HFFc6 (cell line): ENCODE results near the gene GRAMD1B. TPM values are rescaled to one million over a fixed set of nuclear protein-coding genes. Genes with fewer than 3 reads are reported as not detected.

Experiments used
- DNase-seq: peaks from one replicate; pipeline ENCODE4 v3.0.0-alpha.2; 2018
- H3K27ac Mint-ChIP-seq: 2 replicates; pipeline ENCODE4 v1.8.0; 2020; ENCODE audit warnings: mild to moderate bottlenecking, mixed read lengths
- H3K27me3 Mint-ChIP-seq: 2 replicates; pipeline ENCODE4 v1.8.0; 2021; ENCODE audit warnings: mild to moderate bottlenecking, moderate library complexity, mixed read lengths; ENCODE audit not compliant: insufficient read depth
- H3K36me3 Mint-ChIP-seq: 2 replicates; pipeline ENCODE4 v1.8.0; 2021; ENCODE audit warnings: low read depth, mixed read lengths
- H3K4me1 Mint-ChIP-seq: 2 replicates; pipeline ENCODE4 v1.8.0; 2020; ENCODE audit warnings: low read depth, mixed read lengths
- H3K4me3 Mint-ChIP-seq: 2 replicates; pipeline ENCODE4 v1.8.0; 2020; ENCODE audit warnings: mild to moderate bottlenecking, moderate library complexity, mixed read lengths
- H3K9me3 Mint-ChIP-seq: 2 replicates; pipeline ENCODE4 v1.8.0; 2020; ENCODE audit warnings: mild to moderate bottlenecking, mixed read lengths
- CTCF ChIP-seq: fragments of 200-600 bp; sonication (generic); IDR thresholded peaks from 2 replicates; pipeline ENCODE4 v1.5.0; 2021; ENCODE audit warnings: antibody characterized with exemption, mild to moderate bottlenecking
- total RNA-seq, 6 experiments: library from RNA; stranded (reverse); fragmentation: NEBNext Ultra II Directional; extraction: Animal tissue kit (Norgen Biotek cat#: 25700); gene quantifications; 2 replicates in 1 of 6; 3 replicates in 5 of 6; pipeline ENCODE4 v1.2.3, GENCODE V29; 2021

The GRAMD1B gene
- total RNA-seq, 6 experiments from 2014 or later = 46.1 to 54.5 (median 51.3) TPM

- peaks cover 18% of the 10 kb centered on the region for H3K36me3 Mint-ChIP-seq
- no peaks in the 10 kb centered on the region for H3K9me3 Mint-ChIP-seq
- peaks cover 19% of the 10 kb centered on the region for H3K4me1 Mint-ChIP-seq
- no peaks in the 10 kb centered on the region; the same call in none of the 2 replicates for H3K27me3 Mint-ChIP-seq
- no peak for DNase-seq
- no peak overlapping the region for H3K4me3 Mint-ChIP-seq
- H3K27ac Mint-ChIP-seq = no peak overlapping the region
- TF ChIP-seq CTCF = no peak
These were observed 53.4 kb downstream of the GRAMD1B start for GRCh38 chr11:123483466-123483865.

GRCh38 chr11:123484448-123484847, 54.4 kb downstream of the GRAMD1B start:
- Mint-ChIP-seq H3K4me3 (no peak overlapping the region), H3K36me3 (peaks cover 18% of the 10 kb centered on the region), H3K27ac (no peak overlapping the region), H3K9me3 (no peaks in the 10 kb centered on the region), H3K4me1 (peaks cover 9% of the 10 kb centered on the region; the same call in 1 of the 2 replicates), H3K27me3 (no peaks in the 10 kb centered on the region; the same call in none of the 2 replicates)
- TF ChIP-seq CTCF = no peak
- no peak for DNase-seq

GRCh38 chr11:123487157-123487744, 57.2 kb downstream of the GRAMD1B start:
- Mint-ChIP-seq H3K4me3 (no peak overlapping the region), H3K27me3 (no peaks in the 10 kb centered on the region; the same call in 1 of the 2 replicates), H3K4me1 (peaks cover 11% of the 10 kb centered on the region), H3K36me3 (peaks cover 14% of the 10 kb centered on the region), H3K27ac (no peak overlapping the region), H3K9me3 (no peaks in the 10 kb centered on the region)
- TF ChIP-seq CTCF = no peak
- DNase-seq = no peak

- no peak overlapping the region for H3K4me3 Mint-ChIP-seq
- TF ChIP-seq CTCF = peak; percentile 33; the same call in 1 of the 2 replicates
- H3K9me3 Mint-ChIP-seq = no peaks in the 10 kb centered on the region
- peaks cover 35% of the 10 kb centered on the region for H3K4me1 Mint-ChIP-seq
- no peaks in the 10 kb centered on the region for H3K36me3 Mint-ChIP-seq
- H3K27me3 Mint-ChIP-seq = no peaks in the 10 kb centered on the region
- no peak overlapping the region for H3K27ac Mint-ChIP-seq
- DNase-seq = no peak
These were observed 60.5 kb downstream of the GRAMD1B start for GRCh38 chr11:123490527-123490926.

DNA sequence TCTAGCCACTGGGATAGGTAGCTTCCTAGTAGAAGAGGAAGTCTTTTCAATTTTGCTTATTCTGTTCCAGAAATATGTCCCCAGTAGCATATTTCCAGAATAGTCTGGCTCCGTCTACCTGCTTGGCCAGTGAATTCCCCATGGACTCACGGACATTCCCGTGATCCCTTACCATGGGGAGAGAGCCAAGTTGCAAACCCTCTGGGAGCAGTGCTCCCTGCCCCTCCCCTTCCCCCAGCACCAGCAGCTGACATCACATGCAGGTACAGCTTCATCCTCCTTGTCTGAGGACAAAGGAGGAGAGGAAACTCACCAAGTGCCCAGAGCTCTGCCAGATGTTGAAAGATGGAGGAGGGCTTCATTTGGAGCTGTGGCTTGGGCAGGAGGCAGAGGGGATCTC, 61.2 kb downstream of the GRAMD1B start:
- H3K36me3 Mint-ChIP-seq = no peaks in the 10 kb centered on the region
- no peak overlapping the region for H3K27ac Mint-ChIP-seq
- H3K4me1 Mint-ChIP-seq = peaks cover 42% of the 10 kb centered on the region
- DNase-seq = no peak
- H3K27me3 Mint-ChIP-seq = no peaks in the 10 kb centered on the region
- no peak overlapping the region for H3K4me3 Mint-ChIP-seq
- no peaks in the 10 kb centered on the region for H3K9me3 Mint-ChIP-seq
- no peak for TF ChIP-seq CTCF
